DMS153 (cell line): ENCODE measurements around the gene SMIM35.

Source experiments
- DNase-seq: peaks from one replicate; lab custom pipeline; 2025; lab: John Stamatoyannopoulos, UW

Gene SMIM35

GRCh38 chr11:118086913-118087768 lies at the start of gene SMIM35:
Gene SMIM35 (minus strand): TSS chr11:118086963. CDS start chr11:118086757, 206 bp downstream.
- peak; percentile 79 for DNase-seq

GRCh38 chr11:118136341-118136740 lies 49.6 kb upstream of the SMIM35 start:
- no peak for DNase-seq

GRCh38 chr11:118135796-118136165 lies 49.0 kb upstream of the SMIM35 start:
- DNase-seq, result no peak

- DNase-seq, result no peak
Measured at GRCh38 chr11:118135051-118135795, 48.5 kb upstream of the SMIM35 start.

- no peak for DNase-seq
Measured at GRCh38 chr11:118133816-118134215, 47.1 kb upstream of the SMIM35 start.

GRCh38 chr11:118132385-118133151 lies 45.8 kb upstream of the SMIM35 start:
- DNase-seq, result no peak

GRCh38 chr11:118129471-118130172 lies 42.9 kb upstream of the SMIM35 start:
- no peak for DNase-seq

- DNase-seq, result no peak
Measured at GRCh38 chr11:118128721-118129470, 42.1 kb upstream of the SMIM35 start.

GRCh38 chr11:118128310-118128709 lies 41.5 kb upstream of the SMIM35 start:
- DNase-seq, result no peak

- peak; percentile 79 for DNase-seq
Measured at GRCh38 chr11:118126082-118126838, 39.5 kb upstream of the SMIM35 start.

GRCh38 chr11:118124929-118125535 lies 38.3 kb upstream of the SMIM35 start:
- peak; percentile 60 for DNase-seq

- no peak for DNase-seq
Measured at GRCh38 chr11:118120793-118121192, 34.0 kb upstream of the SMIM35 start.

- DNase-seq, result no peak
Measured at GRCh38 chr11:118117790-118118601, 31.2 kb upstream of the SMIM35 start.

GRCh38 chr11:118115048-118115447 lies 28.3 kb upstream of the SMIM35 start:
- no peak for DNase-seq

- DNase-seq, result no peak
Measured at GRCh38 chr11:118114266-118114665, 27.5 kb upstream of the SMIM35 start.

GRCh38 chr11:118112711-118113430 lies 26.1 kb upstream of the SMIM35 start:
- no peak for DNase-seq

GRCh38 chr11:118111744-118112035 lies 24.9 kb upstream of the SMIM35 start:
- DNase-seq, result no peak

- no peak for DNase-seq
Measured at GRCh38 chr11:118111019-118111743, 24.4 kb upstream of the SMIM35 start.
